OCI-LY3 (cell line): Measurements from ENCODE around the gene ATP8A2.

Experiments
- H2AFZ ChIP-seq: fragments of 200-600, 300-600 bp; shearing (Covaris generic); 2 replicates; pipeline ENCODE4 v1.6.0; 2014; ENCODE audit warnings: antibody characterized with exemption, low read depth, low read length
- H3K27ac ChIP-seq: fragments of 200-600, 300-600 bp; sonication (generic); 2 replicates; pipeline ENCODE4 v1.5.1; 2014; ENCODE audit warnings: mild to moderate bottlenecking, low read length, moderate library complexity, mixed read lengths
- H3K27me3 ChIP-seq: fragments of 200-600, 300-600 bp; sonication (generic); 2 replicates; pipeline ENCODE4 v1.6.1; 2014; ENCODE audit warnings: low read depth, low read length, mixed read lengths
- H3K36me3 ChIP-seq: fragments of 200-600, 300-600 bp; sonication (generic); replicated peaks from 2 replicates; pipeline ENCODE3; 2014; ENCODE audit warnings: low read depth, low read length, mixed read lengths
- H3K4me1 ChIP-seq: fragments of 300-600, 200-600 bp; sonication (generic); 2 replicates; pipeline ENCODE4 v1.6.1; 2014; ENCODE audit warnings: low read length, mixed read lengths
- H3K4me2 ChIP-seq: fragments of 200-600, 300-600 bp; sonication (generic); 2 replicates; pipeline ENCODE4 v1.6.1; 2014; ENCODE audit warnings: low read length, mixed read lengths
- H3K4me3 ChIP-seq: fragments of 300-600, 200-600 bp; sonication (generic); 2 replicates; pipeline ENCODE4 v1.5.1; 2014; ENCODE audit warnings: antibody characterized with exemption, mild to moderate bottlenecking, low read length, moderate library complexity
- H3K79me2 ChIP-seq: fragments of 300-600, 200-600 bp; shearing (Covaris generic); 2 replicates; pipeline ENCODE4 v1.6.1; 2014; ENCODE audit warnings: mild to moderate bottlenecking, low read length, mixed read lengths
- H3K9ac ChIP-seq: fragments of 300-600, 200-600 bp; shearing (Covaris generic); 2 replicates; pipeline ENCODE4 v1.6.0; 2014; ENCODE audit warnings: mild to moderate bottlenecking, low read length, moderate library complexity
- H3K9me3 ChIP-seq: fragments of 200-600, 300-600 bp; shearing (Covaris generic); 2 replicates; pipeline ENCODE4 v1.6.1; 2014; ENCODE audit warnings: low read length, mixed read lengths; ENCODE audit not compliant: insufficient read depth
- H4K20me1 ChIP-seq: fragments of 200-600, 300-600 bp; sonication (generic); 2 replicates; pipeline ENCODE4 v1.6.1; 2016; ENCODE audit warnings: low read length, mixed read lengths; ENCODE audit not compliant: insufficient read depth
- EZH2phosphoT487 ChIP-seq: fragments of 200-600 bp; shearing (Covaris generic); IDR thresholded peaks from 2 replicates; pipeline ENCODE4 v1.6.1; 2018; ENCODE audit warnings: antibody characterized with exemption, mixed run types, low read depth
- TF ChIP-seq, protein P1 (sequence below): fragments of 200-600, 300-600 bp; sonication (generic); IDR thresholded peaks from 2 replicates; pipeline ENCODE4 v1.5.1; 2014; ENCODE audit warnings: antibody characterized with exemption, low read length, low read depth

The ATP8A2 gene

DNA sequence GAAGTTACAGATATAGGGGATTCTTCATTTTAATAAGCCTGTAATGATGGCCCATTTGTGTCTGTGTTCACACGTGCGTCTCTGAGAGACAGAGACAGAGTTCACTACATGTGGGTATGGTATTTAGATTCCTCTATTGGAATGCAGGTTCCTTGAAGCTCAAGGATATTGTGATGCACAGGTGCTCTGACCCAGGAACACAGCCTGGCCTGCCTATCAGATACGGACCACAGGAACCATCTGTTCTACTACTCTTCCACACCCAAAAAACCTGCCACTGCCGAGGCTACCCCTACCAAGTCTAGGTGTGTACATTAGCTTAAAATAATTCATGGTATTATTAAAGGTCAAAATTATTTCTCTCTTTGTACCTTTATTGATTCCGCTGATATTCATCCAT is 289.2 kb downstream of the ATP8A2 start:
- H2AFZ ChIP-seq = no peak overlapping the region
- H4K20me1 ChIP-seq = no peaks in the 10 kb centered on the region
- no peak for TF ChIP-seq EZH2phosphoT487
- TF ChIP-seq, protein P1, sequence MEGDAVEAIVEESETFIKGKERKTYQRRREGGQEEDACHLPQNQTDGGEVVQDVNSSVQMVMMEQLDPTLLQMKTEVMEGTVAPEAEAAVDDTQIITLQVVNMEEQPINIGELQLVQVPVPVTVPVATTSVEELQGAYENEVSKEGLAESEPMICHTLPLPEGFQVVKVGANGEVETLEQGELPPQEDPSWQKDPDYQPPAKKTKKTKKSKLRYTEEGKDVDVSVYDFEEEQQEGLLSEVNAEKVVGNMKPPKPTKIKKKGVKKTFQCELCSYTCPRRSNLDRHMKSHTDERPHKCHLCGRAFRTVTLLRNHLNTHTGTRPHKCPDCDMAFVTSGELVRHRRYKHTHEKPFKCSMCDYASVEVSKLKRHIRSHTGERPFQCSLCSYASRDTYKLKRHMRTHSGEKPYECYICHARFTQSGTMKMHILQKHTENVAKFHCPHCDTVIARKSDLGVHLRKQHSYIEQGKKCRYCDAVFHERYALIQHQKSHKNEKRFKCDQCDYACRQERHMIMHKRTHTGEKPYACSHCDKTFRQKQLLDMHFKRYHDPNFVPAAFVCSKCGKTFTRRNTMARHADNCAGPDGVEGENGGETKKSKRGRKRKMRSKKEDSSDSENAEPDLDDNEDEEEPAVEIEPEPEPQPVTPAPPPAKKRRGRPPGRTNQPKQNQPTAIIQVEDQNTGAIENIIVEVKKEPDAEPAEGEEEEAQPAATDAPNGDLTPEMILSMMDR = no peak
- H3K4me3 ChIP-seq = no peak overlapping the region
- H3K27ac ChIP-seq = no peak overlapping the region
- H3K27me3 ChIP-seq = no peaks in the 10 kb centered on the region
- no peak overlapping the region for H3K9ac ChIP-seq
- H3K4me1 ChIP-seq = no peaks in the 10 kb centered on the region
- H3K36me3 ChIP-seq = no peaks in the 10 kb centered on the region
- H3K9me3 ChIP-seq = no peaks in the 10 kb centered on the region
- H3K4me2 ChIP-seq = no peak overlapping the region
- no peaks in the 10 kb centered on the region for H3K79me2 ChIP-seq

DNA sequence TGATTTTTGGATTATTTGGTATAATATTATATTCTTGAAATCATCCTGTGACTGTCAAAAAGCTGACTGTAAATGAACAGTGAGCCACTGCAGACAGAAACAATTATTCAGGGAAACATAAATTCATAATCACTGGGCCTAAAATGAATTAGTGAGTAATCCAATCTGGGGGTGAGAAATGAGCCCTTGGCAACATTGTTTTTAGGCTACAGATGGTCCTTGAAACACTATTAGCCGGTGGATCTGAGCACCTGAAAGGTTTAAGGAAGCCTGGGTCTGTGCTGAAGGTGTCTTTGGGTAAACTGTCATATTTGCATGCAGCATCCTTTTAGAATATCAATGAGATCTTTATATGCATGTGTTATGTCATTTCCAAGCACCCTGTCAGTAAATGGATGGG is 290.7 kb downstream of the ATP8A2 start:
- no peak overlapping the region for H3K27ac ChIP-seq
- H3K27me3 ChIP-seq = no peaks in the 10 kb centered on the region
- H3K4me1 ChIP-seq = no peaks in the 10 kb centered on the region
- H3K4me3 ChIP-seq = no peak overlapping the region
- H3K4me2 ChIP-seq = no peak overlapping the region
- no peak overlapping the region for H3K9ac ChIP-seq
- no peaks in the 10 kb centered on the region for H3K36me3 ChIP-seq
- TF ChIP-seq EZH2phosphoT487 = no peak
- TF ChIP-seq, protein P1 = no peak
- H3K9me3 ChIP-seq = no peaks in the 10 kb centered on the region
- no peaks in the 10 kb centered on the region for H4K20me1 ChIP-seq
- H3K79me2 ChIP-seq = no peaks in the 10 kb centered on the region
- no peak overlapping the region for H2AFZ ChIP-seq

DNA sequence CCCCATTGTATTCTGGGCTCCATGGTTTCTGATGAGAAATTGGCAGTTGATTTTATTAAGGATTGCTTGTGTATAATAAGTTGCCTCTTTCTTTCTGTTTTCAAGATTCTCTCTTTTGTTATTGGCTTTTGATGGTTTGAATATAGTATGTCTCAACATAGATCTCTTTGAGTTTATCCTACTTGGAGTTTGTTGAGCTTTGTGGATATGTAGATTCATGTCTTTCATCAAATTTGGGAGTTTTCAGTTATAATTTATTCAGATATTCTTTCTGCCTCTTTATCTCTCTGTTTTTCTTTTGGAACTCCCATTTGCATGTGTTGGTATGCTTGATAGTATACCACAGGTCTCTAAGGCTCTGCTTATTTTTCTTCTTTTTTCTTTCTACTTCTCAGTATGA is 296.6 kb downstream of the ATP8A2 start:
- no peak for TF ChIP-seq EZH2phosphoT487
- TF ChIP-seq, protein P1 = no peak
- no peak overlapping the region for H2AFZ ChIP-seq

DNA sequence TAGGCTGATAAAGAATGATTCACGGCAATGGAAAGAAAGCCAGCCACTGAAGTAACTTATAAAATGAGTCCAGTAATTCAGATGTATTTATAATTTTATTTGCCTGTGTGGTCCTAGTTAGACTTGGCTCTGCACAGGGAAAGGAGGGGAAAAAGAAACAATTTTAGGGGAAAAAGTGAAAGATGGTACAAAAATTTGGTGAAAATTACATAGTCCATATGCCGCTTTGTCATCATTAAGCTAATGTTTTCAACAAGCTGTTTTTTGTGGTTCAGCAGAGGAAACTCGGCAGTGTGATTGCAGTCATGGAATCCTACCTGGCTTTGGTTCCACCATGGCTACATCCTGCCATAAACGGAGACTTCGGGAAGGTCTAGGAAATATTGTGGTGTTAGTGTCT is 301.9 kb downstream of the ATP8A2 start:
- Histone ChIP-seq H3K9me3 (no peaks in the 10 kb centered on the region), H3K4me1 (no peaks in the 10 kb centered on the region), H3K9ac (no peak overlapping the region), H2AFZ (no peak overlapping the region), H3K79me2 (no peaks in the 10 kb centered on the region), H3K36me3 (no peaks in the 10 kb centered on the region), H3K27ac (no peak overlapping the region), H3K4me2 (no peak overlapping the region), H4K20me1 (no peaks in the 10 kb centered on the region), H3K27me3 (peaks cover 12% of the 10 kb centered on the region; the same call in 1 of the 2 replicates), H3K4me3 (no peak overlapping the region)
- TF ChIP-seq, protein P1 = no peak
- TF ChIP-seq EZH2phosphoT487 = no peak

More for the DNA sequence above, 296.6 kb downstream of the ATP8A2 start:
- H3K4me2 ChIP-seq = no peak overlapping the region
- no peaks in the 10 kb centered on the region for H3K4me1 ChIP-seq
- H3K9me3 ChIP-seq = no peaks in the 10 kb centered on the region
- H3K4me3 ChIP-seq = no peak overlapping the region
- H3K79me2 ChIP-seq = no peaks in the 10 kb centered on the region
- H3K27me3 ChIP-seq = peaks cover 6% of the 10 kb centered on the region; the same call in 1 of the 2 replicates
- no peak overlapping the region for H3K9ac ChIP-seq
- H3K27ac ChIP-seq = no peak overlapping the region
- no peaks in the 10 kb centered on the region for H4K20me1 ChIP-seq
- no peaks in the 10 kb centered on the region for H3K36me3 ChIP-seq
